GM12875 (cell line): ENCODE results near the gene DUSP12.

Experiments
- H3K4me3 ChIP-seq: one replicate; pipeline ENCODE4 v1.5.1; 2011; ENCODE audit warnings: low read depth, low read length, control low read depth
- TF ChIP-seq, protein P1 (sequence below): IDR thresholded peaks from 2 replicates; pipeline ENCODE4 v1.5.1; 2011; ENCODE audit warnings: low read depth, mild to moderate bottlenecking, control low read depth, inconsistent platforms, low read length, moderate library complexity, borderline replicate concordance; ENCODE audit not compliant: insufficient read depth

DUSP12 gene

GRCh38 chr1:161784968-161785367 is 35.4 kb downstream of the DUSP12 start:
- H3K4me3 ChIP-seq: no peak overlapping the region

DNA sequence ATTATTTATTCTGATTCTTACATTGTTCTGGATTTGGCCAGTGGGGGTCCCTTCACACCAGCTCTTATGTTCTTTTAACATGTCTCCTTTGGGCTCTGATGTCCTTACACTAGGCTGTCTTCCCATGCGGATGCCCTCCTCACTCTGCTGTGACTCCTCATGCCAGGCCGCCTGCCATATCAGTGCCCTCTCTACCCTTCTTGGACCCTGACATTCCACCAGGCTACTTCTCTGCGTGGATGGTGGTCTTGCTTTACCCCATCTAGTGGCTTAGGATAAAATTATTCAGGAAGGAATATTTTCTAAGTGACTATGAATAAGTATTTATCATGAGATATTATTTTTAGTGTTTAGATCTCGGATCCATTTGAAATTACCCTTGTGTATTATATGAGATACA is 37.8 kb downstream of the DUSP12 start:
- TF ChIP-seq, protein P1, sequence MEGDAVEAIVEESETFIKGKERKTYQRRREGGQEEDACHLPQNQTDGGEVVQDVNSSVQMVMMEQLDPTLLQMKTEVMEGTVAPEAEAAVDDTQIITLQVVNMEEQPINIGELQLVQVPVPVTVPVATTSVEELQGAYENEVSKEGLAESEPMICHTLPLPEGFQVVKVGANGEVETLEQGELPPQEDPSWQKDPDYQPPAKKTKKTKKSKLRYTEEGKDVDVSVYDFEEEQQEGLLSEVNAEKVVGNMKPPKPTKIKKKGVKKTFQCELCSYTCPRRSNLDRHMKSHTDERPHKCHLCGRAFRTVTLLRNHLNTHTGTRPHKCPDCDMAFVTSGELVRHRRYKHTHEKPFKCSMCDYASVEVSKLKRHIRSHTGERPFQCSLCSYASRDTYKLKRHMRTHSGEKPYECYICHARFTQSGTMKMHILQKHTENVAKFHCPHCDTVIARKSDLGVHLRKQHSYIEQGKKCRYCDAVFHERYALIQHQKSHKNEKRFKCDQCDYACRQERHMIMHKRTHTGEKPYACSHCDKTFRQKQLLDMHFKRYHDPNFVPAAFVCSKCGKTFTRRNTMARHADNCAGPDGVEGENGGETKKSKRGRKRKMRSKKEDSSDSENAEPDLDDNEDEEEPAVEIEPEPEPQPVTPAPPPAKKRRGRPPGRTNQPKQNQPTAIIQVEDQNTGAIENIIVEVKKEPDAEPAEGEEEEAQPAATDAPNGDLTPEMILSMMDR: no peak
- H3K4me3 ChIP-seq: no peak overlapping the region

More at GRCh38 chr1:161784968-161785367, 35.4 kb downstream of the DUSP12 start:
- TF ChIP-seq, protein P1: no peak

- no peak overlapping the region for H3K4me3 ChIP-seq
- TF ChIP-seq, protein P1: no peak
Measured at GRCh38 chr1:161790587-161791317, 41.2 kb downstream of the DUSP12 start.

DNA sequence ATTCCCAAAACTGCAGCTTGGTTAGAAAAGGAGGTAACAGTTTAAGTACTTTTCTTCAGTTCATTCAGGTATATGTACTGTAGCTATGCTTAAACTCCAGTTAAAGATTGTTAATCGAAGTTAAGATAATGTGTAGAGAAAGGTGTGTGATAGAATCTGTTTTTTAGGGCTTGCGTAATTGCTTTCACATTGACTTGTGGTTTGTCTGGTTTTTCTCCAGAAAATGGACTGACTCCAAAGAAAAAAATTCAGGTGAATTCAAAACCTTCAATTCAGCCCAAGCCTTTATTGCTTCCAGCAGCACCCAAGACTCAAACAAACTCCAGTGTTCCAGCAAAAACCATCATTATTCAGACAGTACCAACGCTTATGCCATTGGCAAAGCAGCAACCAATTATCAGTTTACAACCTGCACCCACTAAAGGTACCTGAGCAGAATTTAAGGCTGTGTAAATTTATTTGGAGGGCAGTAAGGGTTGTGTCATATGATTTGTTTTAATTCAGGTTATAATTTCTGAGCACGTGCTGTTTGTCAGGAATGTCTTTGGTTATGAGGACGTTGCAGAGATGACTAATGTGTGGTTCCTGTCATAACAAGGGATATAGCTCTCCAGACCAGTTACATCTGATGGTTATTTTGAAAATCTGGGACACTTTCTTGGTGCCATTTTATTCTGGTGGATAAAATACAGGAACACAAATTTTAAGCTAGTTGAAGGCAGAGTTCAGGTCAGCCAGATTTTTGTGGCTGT is 42.5 kb downstream of the DUSP12 start:
- TF ChIP-seq, protein P1: no peak
- H3K4me3 ChIP-seq: no peak overlapping the region

GRCh38 chr1:161792740-161793139 is 43.2 kb downstream of the DUSP12 start:
- TF ChIP-seq, protein P1: peak; percentile 18; the same call in 1 of the 2 replicates
- no peak overlapping the region for H3K4me3 ChIP-seq

- no peak overlapping the region for H3K4me3 ChIP-seq
- TF ChIP-seq, protein P1: no peak
Measured at GRCh38 chr1:161799792-161800191, 50.2 kb downstream of the DUSP12 start.
